ENCODE data around the gene POLR2L. TPM values are rescaled to one million over a fixed set of nuclear protein-coding genes. Genes with fewer than 3 reads are reported as not detected.

The POLR2L gene
- total and polyA plus RNA-seq, 3 experiments from 2014 or later, result 114 to 182 (median 178) TPM

- Histone ChIP-seq H3K4me1 (ENCODE audit: insufficient read depth, low read length) (peaks cover 33% of the 10 kb centered on the region), H3K27me3 (ENCODE audit: insufficient read depth, low read length, poor library complexity, severe bottlenecking) (peaks cover 16% of the 10 kb centered on the region), H3K36me3 (ENCODE audit: insufficient read depth, low read length) (no peaks in the 10 kb centered on the region), H3K27ac (ENCODE audit: low read depth, low read length) (no peak overlapping the region), H3K4me3 (ENCODE audit: low read length) (no peak overlapping the region), H3K9me3 (ENCODE audit: low read length) (no peaks in the 10 kb centered on the region)
- H3K27me3 Mint-ChIP-seq, result peaks cover 9 to 15% of the 10 kb centered on the region in 2 donors
- ChIA-PET CTCF (no interaction called here), POLR2A (interaction anchor here (0.6 kb wide), 1 partner anchor 16 kb away, joined by 3 read pairs; no protein-coding TSS in a partner anchor)
- DNase-seq, result no peak
- peaks cover 0 to 37% (median 4%) of the 10 kb centered on the region in 3 donors for H3K36me3 Mint-ChIP-seq
- H3K27ac Mint-ChIP-seq, result no peak overlapping the region
- H3K4me3 Mint-ChIP-seq, result no peak overlapping the region
- H3K4me1 Mint-ChIP-seq, result peaks cover 10 to 44% (median 17%) of the 10 kb centered on the region in 3 donors
- H3K9me3 Mint-ChIP-seq, result no peaks in the 10 kb centered on the region
Observed at GRCh38 chr11:824292-824880, 17.9 kb downstream of the POLR2L start.

DNA sequence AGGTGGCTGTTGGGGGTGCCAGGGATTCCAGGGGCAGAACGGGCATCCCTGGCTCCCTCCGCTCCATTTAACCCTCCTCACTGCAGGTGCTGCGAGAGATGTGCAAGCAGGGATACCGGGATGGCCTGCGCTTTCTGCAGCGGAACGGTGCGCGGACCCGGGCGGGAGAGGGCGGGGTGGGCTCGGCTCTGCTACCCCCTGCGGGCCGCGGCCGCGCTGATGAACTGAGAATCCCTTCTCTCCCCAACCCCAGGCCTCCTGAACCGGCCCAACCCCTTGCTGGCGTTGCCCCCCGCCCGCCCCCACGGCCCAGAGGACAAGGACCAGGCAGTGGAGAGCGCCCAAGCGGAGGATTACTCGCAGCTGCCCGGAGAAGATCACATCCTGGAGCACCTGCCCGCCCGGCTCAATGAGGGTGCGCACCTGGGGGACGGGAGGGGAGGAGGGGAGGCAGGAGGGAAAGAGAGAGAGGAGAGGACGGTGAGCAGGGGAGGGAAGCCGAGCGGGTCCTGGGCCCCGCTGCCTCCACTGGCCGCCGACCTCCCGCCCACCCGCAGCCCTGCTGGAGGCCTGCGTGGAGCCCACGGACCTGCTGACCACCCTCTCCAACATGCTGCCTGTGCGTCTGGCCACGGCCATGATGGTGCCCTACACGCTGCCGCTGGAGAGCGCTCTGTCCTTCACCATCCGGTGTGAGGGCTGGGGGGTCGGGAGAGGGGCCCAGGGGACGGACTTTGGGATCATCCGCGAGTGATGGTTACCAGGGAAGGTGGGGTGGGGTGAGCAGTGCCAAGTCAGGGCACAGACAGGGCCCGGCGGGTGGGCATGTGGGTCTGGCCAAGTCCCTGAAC is 18.7 kb downstream of the POLR2L start:
- peaks cover 10 to 38% (median 14%) of the 10 kb centered on the region in 3 donors for H3K4me1 Mint-ChIP-seq
- no peak overlapping the region for H3K4me3 ChIP-seq (ENCODE audit: low read length)
- H3K36me3 ChIP-seq (ENCODE audit: insufficient read depth, low read length), result no peaks in the 10 kb centered on the region
- H3K27me3 ChIP-seq (ENCODE audit: insufficient read depth, low read length, poor library complexity, severe bottlenecking), result peaks cover 9% of the 10 kb centered on the region
- no peaks in the 10 kb centered on the region for H3K9me3 ChIP-seq (ENCODE audit: low read length)
- H3K36me3 Mint-ChIP-seq, result peaks cover 0 to 37% (median 4%) of the 10 kb centered on the region in 3 donors
- peak overlapping the region in 2 of 8 donors; percentile 33 to 69 for H3K27ac Mint-ChIP-seq
- CTCF ChIA-PET, result interaction anchor here (1.7 kb wide), 1 partner anchor 15 kb away, joined by 5 read pairs; no protein-coding TSS in a partner anchor
- peaks cover 9 to 10% of the 10 kb centered on the region in 2 donors for H3K27me3 Mint-ChIP-seq
- no peak overlapping the region for H3K4me3 Mint-ChIP-seq
- H3K9me3 Mint-ChIP-seq, result no peaks in the 10 kb centered on the region
- H3K4me1 ChIP-seq (ENCODE audit: insufficient read depth, low read length), result peaks cover 32% of the 10 kb centered on the region
- DNase-seq, result no peak
- POLR2A ChIA-PET, result interaction anchor here (0.6 to 1.1 kb wide), 2 partner anchors 13 to 15 kb away, joined by 3 read pairs; no protein-coding TSS in a partner anchor
- H3K27ac ChIP-seq (ENCODE audit: low read depth, low read length), result no peak overlapping the region

GRCh38 chr11:821512-822371 is 20.6 kb downstream of the POLR2L start:
- peaks cover 0 to 5% of the 10 kb centered on the region in 2 donors for H3K27me3 Mint-ChIP-seq
- no peaks in the 10 kb centered on the region for H3K9me3 ChIP-seq (ENCODE audit: low read length)
- peaks cover 25% of the 10 kb centered on the region for H3K4me1 ChIP-seq (ENCODE audit: insufficient read depth, low read length)
- peaks cover 0 to 37% (median 4%) of the 10 kb centered on the region in 3 donors for H3K36me3 Mint-ChIP-seq
- DNase-seq, result no peak
- ChIA-PET CTCF (interaction anchor here (1.2 to 1.7 kb wide), 4 partner anchors 10 to 27 kb away, joined by 3 to 6 read pairs (median 4); no protein-coding TSS in a partner anchor), POLR2A (interaction anchor here (1.3 kb wide), 1 partner anchor 10 kb away, joined by 7 read pairs; no protein-coding TSS in a partner anchor)
- H3K9me3 Mint-ChIP-seq, result no peaks in the 10 kb centered on the region
- peaks cover 10 to 26% (median 11%) of the 10 kb centered on the region in 3 donors for H3K4me1 Mint-ChIP-seq
- H3K27ac ChIP-seq (ENCODE audit: low read depth, low read length), result no peak overlapping the region
- H3K4me3 Mint-ChIP-seq, result peak overlapping the region; percentile 35 to 95 (median 65)
- H3K27me3 ChIP-seq (ENCODE audit: insufficient read depth, low read length, poor library complexity, severe bottlenecking), result no peaks in the 10 kb centered on the region
- no peak overlapping the region for H3K4me3 ChIP-seq (ENCODE audit: low read length)
- H3K36me3 ChIP-seq (ENCODE audit: insufficient read depth, low read length), result no peaks in the 10 kb centered on the region
- no peak overlapping the region for H3K27ac Mint-ChIP-seq

- ChIA-PET POLR2A (interaction anchor here (0.6 to 2.7 kb wide), 11 partner anchors 8 to 540 kb away, joined by 3 to 38 read pairs (median 8); partner anchors contain the start of genes CD151, POLR2L, RNH1 and RPLP2), CTCF (interaction anchor here (1.9 kb wide), 1 partner anchor 15 kb away, joined by 5 read pairs; the partner anchor contains the start of gene PIDD1)
- Histone ChIP-seq H3K27ac (ENCODE audit: low read depth, low read length) (peak overlapping the region; percentile 75), H3K27me3 (ENCODE audit: insufficient read depth, low read length, poor library complexity, severe bottlenecking) (no peaks in the 10 kb centered on the region), H3K9me3 (ENCODE audit: low read length) (no peaks in the 10 kb centered on the region), H3K4me1 (ENCODE audit: insufficient read depth, low read length) (peaks cover 21% of the 10 kb centered on the region), H3K4me3 (ENCODE audit: low read length) (peak overlapping the region; percentile 84), H3K36me3 (ENCODE audit: insufficient read depth, low read length) (no peaks in the 10 kb centered on the region)
- DNase-seq, result no peak
- no peaks in the 10 kb centered on the region for H3K9me3 Mint-ChIP-seq
- H3K27me3 Mint-ChIP-seq, result peaks cover 0 to 2% of the 10 kb centered on the region in 2 donors
- peaks cover 0 to 37% (median 4%) of the 10 kb centered on the region in 3 donors for H3K36me3 Mint-ChIP-seq
- H3K4me1 Mint-ChIP-seq, result peaks cover 6 to 21% (median 7%) of the 10 kb centered on the region in 3 donors
- peak overlapping the region; percentile 84 to 95 (median 89) for H3K4me3 Mint-ChIP-seq
- H3K27ac Mint-ChIP-seq, result peak overlapping the region in 6 of 8 donors; percentile 50 to 94 (median 66)
Observed at GRCh38 chr11:820655-821511, 21.4 kb downstream of the POLR2L start.

DNA sequence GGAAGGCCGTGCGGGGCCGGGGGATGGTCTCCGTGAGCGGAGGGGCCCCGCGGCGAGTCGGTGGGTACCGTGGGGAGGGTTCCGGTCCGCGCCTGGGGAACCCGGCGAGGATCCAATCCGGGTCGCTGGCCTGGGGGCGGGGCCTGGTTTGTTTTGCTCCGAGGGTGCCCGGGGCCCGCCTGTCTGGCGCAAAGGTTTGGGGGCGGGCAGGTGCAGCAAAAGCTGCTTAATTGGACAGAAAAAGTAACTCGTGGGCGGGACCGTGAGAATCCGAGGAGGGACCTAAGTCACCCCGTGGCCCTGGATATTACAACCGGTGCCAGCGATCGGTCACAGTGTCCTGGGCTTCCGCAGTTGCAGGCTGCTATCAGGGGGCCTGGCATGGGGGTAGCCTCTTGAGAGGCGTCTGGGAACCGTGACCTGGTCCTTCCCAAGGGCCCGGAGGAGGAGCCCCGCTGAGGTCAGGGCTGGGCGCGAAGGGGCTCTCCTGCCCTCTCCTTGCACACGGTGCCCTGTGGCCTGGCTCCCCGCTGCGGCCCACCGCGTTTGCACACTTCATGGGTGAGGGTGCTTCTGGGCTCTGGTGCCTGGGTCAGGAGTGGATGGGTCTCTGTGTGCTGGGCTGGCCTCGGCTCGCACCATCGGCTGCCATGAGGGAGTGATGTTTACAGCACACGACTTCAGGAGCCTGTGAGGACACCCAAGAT is 22.2 kb downstream of the POLR2L start:
- peak overlapping the region; percentile 84 to 95 (median 89) for H3K4me3 Mint-ChIP-seq
- peaks cover 6 to 20% (median 7%) of the 10 kb centered on the region in 3 donors for H3K4me1 Mint-ChIP-seq
- peak; percentile 95 to 97 (median 96) for DNase-seq
- no peaks in the 10 kb centered on the region for H3K9me3 ChIP-seq (ENCODE audit: low read length)
- peaks cover 21% of the 10 kb centered on the region for H3K4me1 ChIP-seq (ENCODE audit: insufficient read depth, low read length)
- peak overlapping the region; percentile 84 for H3K4me3 ChIP-seq (ENCODE audit: low read length)
- no peaks in the 10 kb centered on the region for H3K27me3 ChIP-seq (ENCODE audit: insufficient read depth, low read length, poor library complexity, severe bottlenecking)
- no peaks in the 10 kb centered on the region for H3K36me3 ChIP-seq (ENCODE audit: insufficient read depth, low read length)
- H3K9me3 Mint-ChIP-seq, result no peaks in the 10 kb centered on the region
- ChIA-PET POLR2A (interaction anchor here (0.6 to 2.7 kb wide), 16 partner anchors 9 to 539 kb away, joined by 3 to 38 read pairs (median 6); partner anchors contain the start of genes CD151, POLR2L, RNH1 and RPLP2), CTCF (interaction anchor here (1.5 to 1.9 kb wide), 4 partner anchors 11 to 19 kb away, joined by 3 to 5 read pairs (median 4); partner anchors contain the start of gene PIDD1)
- H3K27ac Mint-ChIP-seq, result peak overlapping the region; percentile 80 to 95 (median 88)
- H3K27ac ChIP-seq (ENCODE audit: low read depth, low read length), result peak overlapping the region; percentile 75
- peaks cover 0 to 1% of the 10 kb centered on the region in 2 donors for H3K27me3 Mint-ChIP-seq
- peaks cover 0 to 32% (median 2%) of the 10 kb centered on the region in 3 donors for H3K36me3 Mint-ChIP-seq

DNA sequence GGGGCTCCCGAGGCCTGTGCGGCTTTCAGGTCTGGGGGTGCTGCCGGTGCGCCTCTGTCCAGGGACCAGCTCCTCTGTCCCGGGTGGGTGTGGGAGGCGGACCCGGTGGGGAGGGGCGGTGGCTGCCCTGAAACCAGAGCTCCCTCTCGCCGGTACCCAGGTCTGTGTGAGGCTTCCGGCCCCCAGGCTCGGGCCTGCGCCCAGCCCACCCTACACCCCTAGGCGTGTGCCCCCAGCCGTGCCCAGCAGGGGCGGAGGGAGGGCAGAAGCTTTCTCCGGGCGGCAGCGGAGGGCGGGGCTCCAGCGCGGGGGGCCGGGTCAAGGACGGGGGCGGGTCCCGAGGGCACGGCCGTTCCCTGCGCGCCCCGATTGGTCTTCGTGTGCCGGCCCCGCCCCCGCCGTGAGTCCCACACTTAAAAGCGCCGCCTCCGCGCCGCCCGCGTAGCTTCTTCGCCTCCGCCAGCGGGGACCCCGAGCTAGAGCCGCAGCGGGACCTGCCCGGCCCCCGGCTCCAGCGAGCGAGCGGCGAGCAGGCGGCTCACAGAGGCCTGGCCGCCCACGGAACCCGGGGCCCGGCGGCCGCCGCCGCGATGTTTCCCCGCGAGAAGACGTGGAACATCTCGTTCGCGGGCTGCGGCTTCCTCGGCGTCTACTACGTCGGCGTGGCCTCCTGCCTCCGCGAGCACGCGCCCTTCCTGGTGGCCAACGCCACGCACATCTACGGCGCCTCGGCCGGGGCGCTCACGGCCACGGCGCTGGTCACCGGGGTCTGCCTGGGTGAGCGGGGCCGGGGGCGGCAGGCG is 23.0 kb downstream of the POLR2L start:
- H3K27ac Mint-ChIP-seq, result peak overlapping the region in 6 of 8 donors; percentile 70 to 94 (median 84)
- peaks cover 21% of the 10 kb centered on the region for H3K4me1 ChIP-seq (ENCODE audit: insufficient read depth, low read length)
- H3K9me3 Mint-ChIP-seq, result no peaks in the 10 kb centered on the region
- POLR2A ChIA-PET, result interaction anchor here (0.6 to 2.7 kb wide), 18 partner anchors 8 to 612 kb away, joined by 3 to 38 read pairs (median 5); partner anchors contain the start of genes BET1L, CD151, POLR2L and RIC8A
- no peaks in the 10 kb centered on the region for H3K27me3 ChIP-seq (ENCODE audit: insufficient read depth, low read length, poor library complexity, severe bottlenecking)
- peaks cover 0 to 27% (median 0%) of the 10 kb centered on the region in 3 donors for H3K36me3 Mint-ChIP-seq
- peak overlapping the region; percentile 84 for H3K4me3 ChIP-seq (ENCODE audit: low read length)
- H3K9me3 ChIP-seq (ENCODE audit: low read length), result no peaks in the 10 kb centered on the region
- CTCF ChIA-PET, result interaction anchor here (0.7 to 1.9 kb wide), 9 partner anchors 9 to 22 kb away, joined by 3 to 5 read pairs (median 4); partner anchors contain the start of gene PIDD1
- DNase-seq, result peak; percentile 90 to 93 (median 92)
- H3K4me3 Mint-ChIP-seq, result peak overlapping the region; percentile 84 to 95 (median 89)
- no peaks in the 10 kb centered on the region for H3K36me3 ChIP-seq (ENCODE audit: insufficient read depth, low read length)
- no peaks in the 10 kb centered on the region for H3K27me3 Mint-ChIP-seq
- peak overlapping the region; percentile 75 for H3K27ac ChIP-seq (ENCODE audit: low read depth, low read length)
- peaks cover 6 to 18% (median 7%) of the 10 kb centered on the region in 3 donors for H3K4me1 Mint-ChIP-seq

Data from CD8-positive, alpha-beta memory T cell (primary cell).